Measurements from ENCODE around the gene RANBP17. TPM values are rescaled to one million over a fixed set of nuclear protein-coding genes. Genes with fewer than 3 reads are reported as not detected.
A peak's percentile ranks its signal among the peaks of the same experiment; 100 is the strongest.

The RANBP17 gene
- total and polyA plus RNA-seq, 2 experiments from 2014 or later = 43.8 to 53.1 TPM

GRCh38 chr5:170860818-170861666, 776 bp upstream of the RANBP17 start:
- peak overlapping the region; percentile 68 for H3K27ac Mint-ChIP-seq
- H3K9me2 ChIP-seq (ENCODE audit: insufficient read depth) = no peaks in the 10 kb centered on the region
- no peak overlapping the region for H3K27ac ChIP-seq (ENCODE audit: low read depth)
- peaks cover 11% of the 10 kb centered on the region for H3K27me3 ChIP-seq (ENCODE audit: insufficient read depth)
- ATAC-seq (no peak), DNase-seq (ENCODE audit: low spot score) (peak; percentile 5)
- H3K4me1 Mint-ChIP-seq = peaks cover 26% of the 10 kb centered on the region
- no peak overlapping the region for H3K4me2 ChIP-seq
- peaks cover 22% of the 10 kb centered on the region for H3K4me1 ChIP-seq (ENCODE audit: insufficient read depth)
- H3K27me3 Mint-ChIP-seq (ENCODE audit: insufficient read depth, low read depth, poor library complexity) = peaks cover 10% of the 10 kb centered on the region
- H4K20me1 ChIP-seq (replicated peaks; ENCODE audit: insufficient read depth) = peaks cover 18% of the 10 kb centered on the region; the same call in 1 of the 2 replicates
- H3K79me2 ChIP-seq (replicated peaks; ENCODE audit: insufficient read depth) = peaks cover 35% of the 10 kb centered on the region
- peak overlapping the region; percentile 75 for H3K4me3 Mint-ChIP-seq
- H3K4me3 ChIP-seq = no peak overlapping the region; the same call in 1 of the 2 replicates
- peaks cover 14% of the 10 kb centered on the region for H3K36me3 Mint-ChIP-seq (ENCODE audit: low read depth)
- TF ChIP-seq EZH2phosphoT487 (IDR thresholded peaks at IDR 0.05; ENCODE audit: unreplicated experiment) = no peak
- no peak for TF ChIP-seq ZNF331 (CRISPR knock-in tag; IDR thresholded peaks at IDR 0.05; ENCODE audit: low read depth)
- no peak for TF ChIP-seq ZNF114 (CRISPR knock-in tag; IDR thresholded peaks at IDR 0.05)
- no peak for TF ChIP-seq CREB1 (CRISPR knock-in tag; IDR thresholded peaks at IDR 0.05; ENCODE audit: low read depth)
- no peak for TF ChIP-seq ETS1 (IDR thresholded peaks at IDR 0.05)
- TF ChIP-seq JUNB (IDR thresholded peaks at IDR 0.05; ENCODE audit: unreplicated experiment) = no peak
- TF ChIP-seq ZNF462 (CRISPR knock-in tag; IDR thresholded peaks at IDR 0.05) = no peak
- TF ChIP-seq EZH2 (IDR thresholded peaks at IDR 0.05; ENCODE audit: low read depth, unreplicated experiment) = no peak
- TF ChIP-seq POLR2AphosphoS5 (IDR thresholded peaks at IDR 0.05; ENCODE audit: low read depth) = no peak
- TF ChIP-seq NANOG (IDR thresholded peaks at IDR 0.05; ENCODE audit: borderline replicate concordance) = no peak
- no peak for TF ChIP-seq STAT1 (IDR thresholded peaks at IDR 0.05; ENCODE audit: unreplicated experiment)
- TF ChIP-seq REST (IDR thresholded peaks at IDR 0.05; ENCODE audit: unreplicated experiment) = no peak
- TF ChIP-seq, protein P1, sequence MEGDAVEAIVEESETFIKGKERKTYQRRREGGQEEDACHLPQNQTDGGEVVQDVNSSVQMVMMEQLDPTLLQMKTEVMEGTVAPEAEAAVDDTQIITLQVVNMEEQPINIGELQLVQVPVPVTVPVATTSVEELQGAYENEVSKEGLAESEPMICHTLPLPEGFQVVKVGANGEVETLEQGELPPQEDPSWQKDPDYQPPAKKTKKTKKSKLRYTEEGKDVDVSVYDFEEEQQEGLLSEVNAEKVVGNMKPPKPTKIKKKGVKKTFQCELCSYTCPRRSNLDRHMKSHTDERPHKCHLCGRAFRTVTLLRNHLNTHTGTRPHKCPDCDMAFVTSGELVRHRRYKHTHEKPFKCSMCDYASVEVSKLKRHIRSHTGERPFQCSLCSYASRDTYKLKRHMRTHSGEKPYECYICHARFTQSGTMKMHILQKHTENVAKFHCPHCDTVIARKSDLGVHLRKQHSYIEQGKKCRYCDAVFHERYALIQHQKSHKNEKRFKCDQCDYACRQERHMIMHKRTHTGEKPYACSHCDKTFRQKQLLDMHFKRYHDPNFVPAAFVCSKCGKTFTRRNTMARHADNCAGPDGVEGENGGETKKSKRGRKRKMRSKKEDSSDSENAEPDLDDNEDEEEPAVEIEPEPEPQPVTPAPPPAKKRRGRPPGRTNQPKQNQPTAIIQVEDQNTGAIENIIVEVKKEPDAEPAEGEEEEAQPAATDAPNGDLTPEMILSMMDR (conservative IDR thresholded peaks at IDR 0.05; ENCODE audit: low read depth in 2 of 2) = no peak
- peaks cover 22% of the 10 kb centered on the region for H3K9me3 Mint-ChIP-seq
- peaks cover 5% of the 10 kb centered on the region; the same call in 1 of the 2 replicates for H3F3A ChIP-seq (replicated peaks; ENCODE audit: low read depth)
- H3K36me3 ChIP-seq (ENCODE audit: insufficient read depth) = no peaks in the 10 kb centered on the region; the same call in 1 of the 2 replicates
- H2AFZ ChIP-seq = peak overlapping the region; percentile 94; the same call in 1 of the 2 replicates

Measured in GM23338 (cell line).